ENCODE data around the gene NPRL2.

Gene NPRL2

GRCh38 chr3:50319894-50320625, 30.5 kb downstream of the NPRL2 start:
- no peak overlapping the region for H2BK120ac ChIP-seq (ENCODE audit: low read depth, low read length)
- peak overlapping the region; percentile 99 for H3K9ac ChIP-seq (ENCODE audit: low read length)
- peak overlapping the region in 1 of 2 experiments; percentile 90 for H3K14ac ChIP-seq (ENCODE audit: low read length in 2 of 2)
- no peak overlapping the region for H2BK15ac ChIP-seq (ENCODE audit: low read depth, poor library complexity, severe bottlenecking)
- no peak overlapping the region for H2AK5ac ChIP-seq (ENCODE audit: low read length, severe bottlenecking)
- peak overlapping the region; percentile 85 for H3K27ac ChIP-seq (ENCODE audit: low read length, poor library complexity, severe bottlenecking)
- no peaks in the 10 kb centered on the region for H3K9me3 ChIP-seq (ENCODE audit: control insufficient read depth, low read length)
- H3K79me1 ChIP-seq (replicated peaks; ENCODE audit: low read length, poor library complexity, severe bottlenecking): peaks cover 38% of the 10 kb centered on the region
- peaks cover 46 to 55% of the 10 kb centered on the region in 2 experiments for H3K36me3 ChIP-seq (ENCODE audit: control insufficient read depth in 1 of 2, insufficient read depth in 2 of 2, low read depth in 1 of 2, low read length in 2 of 2)
- peak overlapping the region in 1 of 2 experiments; percentile 64 for H3K18ac ChIP-seq (ENCODE audit: low read depth in 1 of 2, low read length in 2 of 2)
- H2BK12ac ChIP-seq (ENCODE audit: low read length in 2 of 2): peak overlapping the region in 1 of 2 experiments; percentile 80
- no peak overlapping the region for H4K8ac ChIP-seq (ENCODE audit: low read length)
- H2BK5ac ChIP-seq (ENCODE audit: low read depth, low read length, poor library complexity, severe bottlenecking): no peak overlapping the region
- H3K23ac ChIP-seq (ENCODE audit: low read length in 2 of 2): peak overlapping the region in 1 of 2 experiments; percentile 47
- H3K4me2 ChIP-seq (ENCODE audit: low read length, poor library complexity, severe bottlenecking): peak overlapping the region; percentile 60
- peak overlapping the region; percentile 78 to 88 for H3K4me3 ChIP-seq (ENCODE audit: insufficient read depth in 1 of 2, low read depth in 1 of 2, low read length in 2 of 2)
- WGBS: 92% methylated on average over 29 of the region's 29 CpGs
- peak overlapping the region in 1 of 2 experiments; percentile 47 for H3K4ac ChIP-seq (ENCODE audit: low read depth in 1 of 2, low read length in 2 of 2)
- no peak for DNase-seq
- no peaks in the 10 kb centered on the region for H3K27me3 ChIP-seq (ENCODE audit: control insufficient read depth in 1 of 2, insufficient read depth in 1 of 2, low read length in 2 of 2)
- peak overlapping the region; percentile 79 for H4K91ac ChIP-seq (ENCODE audit: low read length)
- H2AFZ ChIP-seq (ENCODE audit: low read depth, low read length): no peak overlapping the region
- H3K4me1 ChIP-seq (ENCODE audit: control insufficient read depth, insufficient read depth, low read depth, low read length): peaks cover 57% of the 10 kb centered on the region

GRCh38 chr3:50319181-50319893, 31.2 kb downstream of the NPRL2 start:
- Histone ChIP-seq H2BK12ac (ENCODE audit: low read length in 2 of 2) (no peak overlapping the region), H2AFZ (ENCODE audit: low read depth, low read length) (no peak overlapping the region), H3K27me3 (ENCODE audit: control insufficient read depth in 1 of 2, insufficient read depth in 1 of 2, low read length in 2 of 2) (no peaks in the 10 kb centered on the region)

GRCh38 chr3:50318615-50319014, 32.0 kb downstream of the NPRL2 start:
- no peak overlapping the region for H2BK5ac ChIP-seq (ENCODE audit: low read depth, low read length, poor library complexity, severe bottlenecking)
- H3K79me1 ChIP-seq (replicated peaks; ENCODE audit: low read length, poor library complexity, severe bottlenecking): peaks cover 44% of the 10 kb centered on the region
- peak overlapping the region; percentile 31 for H4K8ac ChIP-seq (ENCODE audit: low read length)
- H3K4me3 ChIP-seq (ENCODE audit: insufficient read depth in 1 of 2, low read depth in 1 of 2, low read length in 2 of 2): no peak overlapping the region
- no peak overlapping the region for H4K91ac ChIP-seq (ENCODE audit: low read length)
- H2BK12ac ChIP-seq (ENCODE audit: low read length in 2 of 2): no peak overlapping the region
- H3K27me3 ChIP-seq (ENCODE audit: control insufficient read depth in 1 of 2, insufficient read depth in 1 of 2, low read length in 2 of 2): no peaks in the 10 kb centered on the region
- peak overlapping the region; percentile 6 for H3K9ac ChIP-seq (ENCODE audit: low read length)
- no peak overlapping the region for H3K18ac ChIP-seq (ENCODE audit: low read depth in 1 of 2, low read length in 2 of 2)
- peak overlapping the region; percentile 12 for H2BK15ac ChIP-seq (ENCODE audit: low read depth, poor library complexity, severe bottlenecking)
- peaks cover 47 to 53% of the 10 kb centered on the region in 2 experiments for H3K36me3 ChIP-seq (ENCODE audit: control insufficient read depth in 1 of 2, insufficient read depth in 2 of 2, low read depth in 1 of 2, low read length in 2 of 2)
- no peak overlapping the region for H2AFZ ChIP-seq (ENCODE audit: low read depth, low read length)
- WGBS: 88% methylated on average over 10 of the region's 10 CpGs
- H3K23ac ChIP-seq (ENCODE audit: low read length in 2 of 2): no peak overlapping the region
- H2AK5ac ChIP-seq (ENCODE audit: low read length, severe bottlenecking): no peak overlapping the region
- no peak overlapping the region for H3K14ac ChIP-seq (ENCODE audit: low read length in 2 of 2)
- H3K4me1 ChIP-seq (ENCODE audit: control insufficient read depth, insufficient read depth, low read depth, low read length): peaks cover 56% of the 10 kb centered on the region
- no peak for DNase-seq
- no peaks in the 10 kb centered on the region for H3K9me3 ChIP-seq (ENCODE audit: control insufficient read depth, low read length)
- no peak overlapping the region for H3K4me2 ChIP-seq (ENCODE audit: low read length, poor library complexity, severe bottlenecking)
- no peak overlapping the region for H3K27ac ChIP-seq (ENCODE audit: low read length, poor library complexity, severe bottlenecking)
- no peak overlapping the region for H3K4ac ChIP-seq (ENCODE audit: low read depth in 1 of 2, low read length in 2 of 2)
- H2BK120ac ChIP-seq (ENCODE audit: low read depth, low read length): no peak overlapping the region

More at GRCh38 chr3:50319181-50319893, 31.2 kb downstream of the NPRL2 start:
- peak overlapping the region in 1 of 2 experiments; percentile 88 for H3K4me3 ChIP-seq (ENCODE audit: insufficient read depth in 1 of 2, low read depth in 1 of 2, low read length in 2 of 2)
- H4K91ac ChIP-seq (ENCODE audit: low read length): no peak overlapping the region
- peak overlapping the region; percentile 99 for H3K9ac ChIP-seq (ENCODE audit: low read length)
- 96% methylated on average over 16 of the region's 16 CpGs for WGBS
- H3K27ac ChIP-seq (ENCODE audit: low read length, poor library complexity, severe bottlenecking): no peak overlapping the region
- peaks cover 59% of the 10 kb centered on the region for H3K4me1 ChIP-seq (ENCODE audit: control insufficient read depth, insufficient read depth, low read depth, low read length)
- no peak overlapping the region for H3K4me2 ChIP-seq (ENCODE audit: low read length, poor library complexity, severe bottlenecking)
- H2BK5ac ChIP-seq (ENCODE audit: low read depth, low read length, poor library complexity, severe bottlenecking): no peak overlapping the region
- H3K79me1 ChIP-seq (replicated peaks; ENCODE audit: low read length, poor library complexity, severe bottlenecking): peaks cover 44% of the 10 kb centered on the region
- H2BK120ac ChIP-seq (ENCODE audit: low read depth, low read length): no peak overlapping the region
- H3K18ac ChIP-seq (ENCODE audit: low read depth in 1 of 2, low read length in 2 of 2): no peak overlapping the region
- no peak overlapping the region for H3K4ac ChIP-seq (ENCODE audit: low read depth in 1 of 2, low read length in 2 of 2)
- DNase-seq: no peak
- H4K8ac ChIP-seq (ENCODE audit: low read length): no peak overlapping the region
- H3K36me3 ChIP-seq (ENCODE audit: control insufficient read depth in 1 of 2, insufficient read depth in 2 of 2, low read depth in 1 of 2, low read length in 2 of 2): peaks cover 47 to 58% of the 10 kb centered on the region in 2 experiments
- H3K14ac ChIP-seq (ENCODE audit: low read length in 2 of 2): no peak overlapping the region
- no peaks in the 10 kb centered on the region for H3K9me3 ChIP-seq (ENCODE audit: control insufficient read depth, low read length)
- H3K23ac ChIP-seq (ENCODE audit: low read length in 2 of 2): no peak overlapping the region
- no peak overlapping the region for H2BK15ac ChIP-seq (ENCODE audit: low read depth, poor library complexity, severe bottlenecking)
- no peak overlapping the region for H2AK5ac ChIP-seq (ENCODE audit: low read length, severe bottlenecking)

- no peak for DNase-seq
- Histone ChIP-seq H3K4ac (ENCODE audit: low read depth in 1 of 2, low read length in 2 of 2) (no peak overlapping the region), H3K79me1 (replicated peaks; ENCODE audit: low read length, poor library complexity, severe bottlenecking) (peaks cover 44% of the 10 kb centered on the region), H3K9ac (ENCODE audit: low read length) (no peak overlapping the region), H2BK5ac (ENCODE audit: low read depth, low read length, poor library complexity, severe bottlenecking) (no peak overlapping the region), H2AK5ac (ENCODE audit: low read length, severe bottlenecking) (no peak overlapping the region), H3K27me3 (ENCODE audit: control insufficient read depth in 1 of 2, insufficient read depth in 1 of 2, low read length in 2 of 2) (no peaks in the 10 kb centered on the region), H3K4me1 (ENCODE audit: control insufficient read depth, insufficient read depth, low read depth, low read length) (peaks cover 56% of the 10 kb centered on the region), H4K91ac (ENCODE audit: low read length) (no peak overlapping the region), H3K4me3 (ENCODE audit: insufficient read depth in 1 of 2, low read depth in 1 of 2, low read length in 2 of 2) (peak overlapping the region in 1 of 2 experiments; percentile 43), H2BK120ac (ENCODE audit: low read depth, low read length) (no peak overlapping the region), H3K23ac (ENCODE audit: low read length in 2 of 2) (peak overlapping the region in 1 of 2 experiments; percentile 35), H2BK12ac (ENCODE audit: low read length in 2 of 2) (no peak overlapping the region), H3K14ac (ENCODE audit: low read length in 2 of 2) (peak overlapping the region in 1 of 2 experiments; percentile 1), H3K4me2 (ENCODE audit: low read length, poor library complexity, severe bottlenecking) (no peak overlapping the region), H2AFZ (ENCODE audit: low read depth, low read length) (no peak overlapping the region), H2BK15ac (ENCODE audit: low read depth, poor library complexity, severe bottlenecking) (no peak overlapping the region), H3K9me3 (ENCODE audit: control insufficient read depth, low read length) (no peaks in the 10 kb centered on the region), H3K36me3 (ENCODE audit: control insufficient read depth in 1 of 2, insufficient read depth in 2 of 2, low read depth in 1 of 2, low read length in 2 of 2) (peaks cover 47 to 53% of the 10 kb centered on the region in 2 experiments), H3K27ac (ENCODE audit: low read length, poor library complexity, severe bottlenecking) (no peak overlapping the region), H4K8ac (ENCODE audit: low read length) (no peak overlapping the region), H3K18ac (ENCODE audit: low read depth in 1 of 2, low read length in 2 of 2) (no peak overlapping the region)
- 95% methylated on average over 11 of the region's 11 CpGs for WGBS
These were observed 32.4 kb downstream of the NPRL2 start for GRCh38 chr3:50318163-50318562.
